HG03196 (cell line): ENCODE data around the gene GCSAM.
"Not testable (repeated sequence)": the region's sequence is repeated elsewhere in the genome, so short reads cannot be mapped to it uniquely, and the experiment has no call there.

Experiments used
- ATAC-seq: cut with Tn5 transposase; IDR thresholded peaks from one replicate; pipeline ENCODE4 v1.9.1; 2021; ENCODE audit not compliant: unreplicated experiment

GCSAM gene

GRCh38 chr3:112074616-112075497 lies 58.2 kb downstream of the GCSAM start:
- ATAC-seq = peak; percentile 81

GRCh38 chr3:112074006-112074405 lies 59.0 kb downstream of the GCSAM start:
- ATAC-seq = no peak

- ATAC-seq = not testable (repeated sequence)
These were observed 60.5 kb downstream of the GCSAM start for GRCh38 chr3:112072387-112073060.
